DOHH2 (cell line): ENCODE data around the gene RXRA.

Experiments used
- H3F3A ChIP-seq: fragments of 200-600 bp; sonication (generic), shearing (Covaris generic); 2 replicates; pipeline ENCODE4 v1.6.0; 2016; ENCODE audit warnings: antibody characterized with exemption, mild to moderate bottlenecking; ENCODE audit not compliant: control insufficient read depth, insufficient read depth
- H3K27ac ChIP-seq: fragments of 200-600 bp; sonication (generic); 2 replicates; pipeline ENCODE4 v1.5.1; 2014; ENCODE audit warnings: low read depth, mild to moderate bottlenecking, low read length, moderate library complexity
- H3K27me3 ChIP-seq: fragments of 200-600 bp; sonication (generic); 2 replicates; pipeline ENCODE4 v1.6.1; 2014; ENCODE audit warnings: mild to moderate bottlenecking, low read length, mixed read lengths; ENCODE audit not compliant: control insufficient read depth
- H3K36me3 ChIP-seq: fragments of 200-600 bp; sonication (generic); 2 replicates; pipeline ENCODE4 v1.6.1; 2014; ENCODE audit warnings: mild to moderate bottlenecking, low read length, moderate library complexity, mixed read lengths; ENCODE audit not compliant: control insufficient read depth
- H3K4me1 ChIP-seq: fragments of 200-600 bp; sonication (generic); 2 replicates; pipeline ENCODE4 v1.6.1; 2014; ENCODE audit warnings: mild to moderate bottlenecking, low read length, mixed read lengths; ENCODE audit not compliant: control insufficient read depth
- H3K4me2 ChIP-seq: fragments of 200-600 bp; sonication (generic); 2 replicates; pipeline ENCODE4 v1.6.0; 2014; ENCODE audit warnings: mild to moderate bottlenecking, low read length, moderate library complexity
- H3K4me3 ChIP-seq: fragments of 200-600 bp; sonication (generic); 2 replicates; pipeline ENCODE4 v1.5.1; 2014; ENCODE audit warnings: mild to moderate bottlenecking, low read length, mixed read lengths
- H3K79me2 ChIP-seq: fragments of 200-600 bp; sonication (generic); 2 replicates; pipeline ENCODE4 v1.6.1; 2014; ENCODE audit warnings: mild to moderate bottlenecking, low read length, mixed read lengths; ENCODE audit not compliant: control insufficient read depth
- H3K9me2 ChIP-seq: fragments of 200-600 bp; sonication (generic); replicated peaks from 2 replicates; pipeline ENCODE4 v1.6.1; 2014; ENCODE audit warnings: mild to moderate bottlenecking, low read length, mixed read lengths; ENCODE audit not compliant: control insufficient read depth
- H3K9me3 ChIP-seq: fragments of 200-600 bp; sonication (generic); 2 replicates; pipeline ENCODE4 v1.6.1; 2014; ENCODE audit warnings: antibody characterized with exemption, low read length, mixed read lengths; ENCODE audit not compliant: control insufficient read depth, insufficient read depth
- H4K20me1 ChIP-seq: fragments of 200-600 bp; sonication (generic); 2 replicates; pipeline ENCODE4 v1.6.0; 2014; ENCODE audit warnings: low read depth, mild to moderate bottlenecking, antibody characterized with exemption, low read length, moderate library complexity; ENCODE audit not compliant: control insufficient read depth, insufficient read depth
- CTCF ChIP-seq: fragments of 200-600 bp; sonication (generic); IDR thresholded peaks from one replicate; pipeline ENCODE4 v1.5.1; 2014; ENCODE audit warnings: antibody characterized with exemption, mild to moderate bottlenecking, low read depth, low read length; ENCODE audit not compliant: poor library complexity, severe bottlenecking
- EZH2phosphoT487 ChIP-seq: fragments of 200-600 bp; sonication (generic); IDR thresholded peaks from 2 replicates; pipeline ENCODE4 v1.6.1; 2017; ENCODE audit warnings: borderline replicate concordance, mild to moderate bottlenecking, antibody characterized with exemption, low read length, moderate library complexity, mixed read lengths

RXRA gene

GRCh38 chr9:134373269-134373668 lies 47.0 kb downstream of the RXRA start:
- H3K27me3 ChIP-seq, result no peaks in the 10 kb centered on the region
- H3K79me2 ChIP-seq, result no peaks in the 10 kb centered on the region
- H3K4me2 ChIP-seq, result no peak overlapping the region
- no peaks in the 10 kb centered on the region for H4K20me1 ChIP-seq
- no peak overlapping the region for H3K4me3 ChIP-seq
- TF ChIP-seq EZH2phosphoT487 (no peak), CTCF (no peak)
- no peak overlapping the region for H3K27ac ChIP-seq
- no peaks in the 10 kb centered on the region for H3K36me3 ChIP-seq
- no peaks in the 10 kb centered on the region for H3K4me1 ChIP-seq
- H3F3A ChIP-seq, result no peaks in the 10 kb centered on the region
- no peaks in the 10 kb centered on the region for H3K9me2 ChIP-seq
- H3K9me3 ChIP-seq, result no peaks in the 10 kb centered on the region

GRCh38 chr9:134373953-134374300 lies 47.7 kb downstream of the RXRA start:
- Histone ChIP-seq H3K79me2 (no peaks in the 10 kb centered on the region), H3K4me1 (no peaks in the 10 kb centered on the region), H3K4me2 (no peak overlapping the region), H3K9me2 (no peaks in the 10 kb centered on the region), H3K9me3 (no peaks in the 10 kb centered on the region), H3K27me3 (no peaks in the 10 kb centered on the region), H3F3A (no peaks in the 10 kb centered on the region), H4K20me1 (no peaks in the 10 kb centered on the region), H3K27ac (no peak overlapping the region), H3K36me3 (no peaks in the 10 kb centered on the region), H3K4me3 (no peak overlapping the region)
- TF ChIP-seq CTCF (no peak), EZH2phosphoT487 (no peak)

GRCh38 chr9:134374301-134375010 lies 48.2 kb downstream of the RXRA start:
- H3K27ac ChIP-seq, result no peak overlapping the region
- no peaks in the 10 kb centered on the region for H3K79me2 ChIP-seq
- no peaks in the 10 kb centered on the region for H4K20me1 ChIP-seq
- H3K4me1 ChIP-seq, result no peaks in the 10 kb centered on the region
- no peaks in the 10 kb centered on the region for H3K9me2 ChIP-seq
- TF ChIP-seq EZH2phosphoT487 (no peak), CTCF (no peak)
- no peak overlapping the region for H3K4me2 ChIP-seq
- H3K27me3 ChIP-seq, result no peaks in the 10 kb centered on the region
- H3K9me3 ChIP-seq, result no peaks in the 10 kb centered on the region
- H3F3A ChIP-seq, result no peaks in the 10 kb centered on the region
- no peaks in the 10 kb centered on the region for H3K36me3 ChIP-seq
- no peak overlapping the region for H3K4me3 ChIP-seq

- Histone ChIP-seq H3K4me3 (no peak overlapping the region), H3K36me3 (no peaks in the 10 kb centered on the region), H3K9me2 (no peaks in the 10 kb centered on the region), H3K4me1 (no peaks in the 10 kb centered on the region), H3K9me3 (no peaks in the 10 kb centered on the region), H3K79me2 (no peaks in the 10 kb centered on the region), H3F3A (no peaks in the 10 kb centered on the region), H4K20me1 (no peaks in the 10 kb centered on the region), H3K27me3 (no peaks in the 10 kb centered on the region), H3K27ac (no peak overlapping the region), H3K4me2 (no peak overlapping the region)
- TF ChIP-seq CTCF, result no peak
- no peak for TF ChIP-seq EZH2phosphoT487
Observed at GRCh38 chr9:134375011-134375390, 48.7 kb downstream of the RXRA start.
